ENCODE results near the gene FAM222A. TPM values are rescaled to one million over a fixed set of nuclear protein-coding genes. Genes with fewer than 3 reads are reported as not detected.

Gene FAM222A
- total RNA-seq, 1 experiment from 2014 or later = 3.7 TPM

GRCh38 chr12:109682708-109683060, 30.9 kb upstream of the FAM222A start:
- H3K27ac ChIP-seq (ENCODE audit: low read depth, low read length) = no peak overlapping the region
- no TSS peak for BruUV-seq (replicated peaks)
- intact Hi-C loops (cut with micrococcal nuclease) = no loop called here
- no peak for DNase-seq (ENCODE audit: low read depth, low spot score)
- no peak overlapping the region for H3K4me3 ChIP-seq (replicated peaks in 1 of 2; ENCODE audit: low read depth in 1 of 2, low read length in 2 of 2)
- H3K9me2 ChIP-seq (ENCODE audit: insufficient read depth) = no peaks in the 10 kb centered on the region
- H3K4me2 ChIP-seq (ENCODE audit: low read length) = no peak overlapping the region
- no peak for ATAC-seq
- peaks cover 3% of the 10 kb centered on the region; the same call in 1 of the 2 replicates for H3K27me3 ChIP-seq (ENCODE audit: insufficient read depth, low read length)
- TF ChIP-seq EZH2 (IDR thresholded peaks at IDR 0.05) = no peak
- TF ChIP-seq POLR2A (IDR thresholded peaks at IDR 0.05; ENCODE audit: borderline replicate concordance, extremely low read depth, insufficient read depth, insufficient read length) = no peak
- no peak for TF ChIP-seq JUND (IDR thresholded peaks at IDR 0.05)
- no peak for TF ChIP-seq TCF7L2 (IDR thresholded peaks at IDR 0.05; ENCODE audit: borderline replicate concordance, extremely low read depth, insufficient read depth, insufficient read length)
- CTCF ChIA-PET = no interaction called here
- RAD21 ChIA-PET (ENCODE audit: low non-redundant PET in 1 of 2, low total read pairs in 2 of 2, uncharacterized antibody in 2 of 2, unreplicated experiment in 2 of 2) = no interaction called here
- no peak overlapping the region for H2AFZ ChIP-seq (ENCODE audit: low read depth, low read length, poor library complexity, severe bottlenecking)
- no peak overlapping the region for H3K9ac ChIP-seq (ENCODE audit: low read length)
- no peaks in the 10 kb centered on the region for H3K9me3 ChIP-seq (ENCODE audit: control insufficient read depth in 1 of 2, insufficient read depth in 1 of 2, low read depth in 1 of 2, low read length in 2 of 2)
- no peaks in the 10 kb centered on the region for H3K4me1 ChIP-seq (ENCODE audit: control insufficient read depth in 1 of 2, insufficient read depth in 2 of 2, low read length in 2 of 2)
- POLR2A ChIA-PET = no interaction called here
- no peaks in the 10 kb centered on the region for H4K20me1 ChIP-seq (ENCODE audit: insufficient read depth)
- no peaks in the 10 kb centered on the region for H3K79me2 ChIP-seq (ENCODE audit: insufficient read depth, low read length)
- no peaks in the 10 kb centered on the region for H3K36me3 ChIP-seq (ENCODE audit: control insufficient read depth in 1 of 2, insufficient read depth in 2 of 2, low read length in 2 of 2)

- RAD21 ChIA-PET (ENCODE audit: low non-redundant PET in 1 of 2, low total read pairs in 2 of 2, uncharacterized antibody in 2 of 2, unreplicated experiment in 2 of 2) = no interaction called here
These were observed 30.3 kb upstream of the FAM222A start for GRCh38 chr12:109683316-109683715.

More at GRCh38 chr12:109683316-109683715, 30.3 kb upstream of the FAM222A start:
- Histone ChIP-seq H3K27me3 (ENCODE audit: insufficient read depth, low read length) (peaks cover 3% of the 10 kb centered on the region; the same call in 1 of the 2 replicates), H4K20me1 (ENCODE audit: insufficient read depth) (no peaks in the 10 kb centered on the region), H3K4me3 (replicated peaks in 1 of 2; ENCODE audit: low read depth in 1 of 2, low read length in 2 of 2) (no peak overlapping the region), H3K9ac (ENCODE audit: low read length) (no peak overlapping the region), H3K9me2 (ENCODE audit: insufficient read depth) (no peaks in the 10 kb centered on the region), H2AFZ (ENCODE audit: low read depth, low read length, poor library complexity, severe bottlenecking) (no peak overlapping the region), H3K4me1 (ENCODE audit: control insufficient read depth in 1 of 2, insufficient read depth in 2 of 2, low read length in 2 of 2) (no peaks in the 10 kb centered on the region), H3K4me2 (ENCODE audit: low read length) (no peak overlapping the region), H3K9me3 (ENCODE audit: control insufficient read depth in 1 of 2, insufficient read depth in 1 of 2, low read depth in 1 of 2, low read length in 2 of 2) (no peaks in the 10 kb centered on the region), H3K79me2 (ENCODE audit: insufficient read depth, low read length) (no peaks in the 10 kb centered on the region), H3K36me3 (ENCODE audit: control insufficient read depth in 1 of 2, insufficient read depth in 2 of 2, low read length in 2 of 2) (no peaks in the 10 kb centered on the region), H3K27ac (ENCODE audit: low read depth, low read length) (no peak overlapping the region)
- ATAC-seq (no peak), DNase-seq (ENCODE audit: low read depth, low spot score) (no peak)
- ChIA-PET POLR2A (no interaction called here), CTCF (no interaction called here)
- intact Hi-C loops (cut with micrococcal nuclease) = no loop called here
- no TSS peak for BruUV-seq (replicated peaks)
- TF ChIP-seq YY1 (IDR thresholded peaks at IDR 0.05; ENCODE audit: extremely low read depth, insufficient replicate concordance, low read depth, low read length) (no peak), CBX3 (IDR thresholded peaks at IDR 0.05; ENCODE audit: low read depth) (no peak), TCF7L2 (IDR thresholded peaks at IDR 0.05; ENCODE audit: borderline replicate concordance, extremely low read depth, insufficient read depth, insufficient read length) (no peak), EZH2phosphoT487 (IDR thresholded peaks at IDR 0.05; ENCODE audit: borderline replicate concordance) (no peak), CEBPB (IDR thresholded peaks at IDR 0.05; ENCODE audit: low read depth) (no peak), EZH2 (IDR thresholded peaks at IDR 0.05) (no peak), EGR1 (IDR thresholded peaks at IDR 0.05; ENCODE audit: low read depth) (no peak), FOSL1 (IDR thresholded peaks at IDR 0.05; ENCODE audit: low read depth) (no peak), ATF3 (IDR thresholded peaks at IDR 0.05) (no peak), ZBTB33 (IDR thresholded peaks at IDR 0.05; ENCODE audit: extremely low read depth, insufficient replicate concordance, low read length) (no peak), ELF1 (IDR thresholded peaks at IDR 0.05; ENCODE audit: borderline replicate concordance, low read depth) (no peak), ZFX (IDR thresholded peaks at IDR 0.05) (no peak), JUND (IDR thresholded peaks at IDR 0.05) (no peak), RAD21 (IDR thresholded peaks at IDR 0.05; ENCODE audit: low read depth) (no peak), MAX (IDR thresholded peaks at IDR 0.05) (no peak), POLR2AphosphoS5 (IDR thresholded peaks at IDR 0.05; ENCODE audit: low read depth, low read length) (no peak)
